HCT116 (cell line): ENCODE results near the gene AKAP13. TPM values are rescaled to one million over a fixed set of nuclear protein-coding genes. Genes with fewer than 3 reads are reported as not detected.

Source experiments
- ATAC-seq: fragments of 200-7000 bp; cut with Tn5 transposase; 2 replicates; pipeline ENCODE4 v1.9.1; 2020; ENCODE audit warnings: mild to moderate bottlenecking, moderate library complexity
- BruUV-seq: library from RNA; stranded (reverse); fragments of 400-500 nt; replicated peaks from 2 replicates; lab custom pipeline; 2021; lab: Mats Ljungman, UMichigan
- CTCF ChIA-PET: fragments of 300-600 bp; sonication (Branson Sonifier 250); formaldehyde crosslinking; loops from one replicate; lab custom pipeline; 2021; ENCODE audit warnings: antibody characterized with exemption; lab: Charles Lee
- POLR2A ChIA-PET: fragments of 300-600, 350-600 bp; sonication (Branson Sonifier 250); formaldehyde crosslinking; loops from one replicate; lab custom pipeline; 2021; ENCODE audit warnings: antibody characterized with exemption; lab: Charles Lee
- RAD21 ChIA-PET, 2 experiments: fragments of 300-600 bp; sonication (Branson Sonifier 250); formaldehyde crosslinking; loops; one replicate each; lab custom pipeline; 2023; ENCODE audit warnings: low total read pairs in 2 of 2; ENCODE audit not compliant: uncharacterized antibody in 2 of 2, unreplicated experiment in 2 of 2, low non-redundant PET in 1 of 2; lab: Charles Lee
- DNase-seq: peaks from one replicate; pipeline ENCODE4 v3.0.0-alpha.2; 2010; ENCODE audit warnings: low read depth, low spot score
- H2AFZ ChIP-seq: fragments of 200-600 bp; shearing (Covaris generic), sonication (generic); 2 replicates; pipeline ENCODE4 v1.6.1; 2017; ENCODE audit warnings: low read depth, mixed run types, mixed read lengths, antibody characterized with exemption, low read length; ENCODE audit not compliant: poor library complexity, severe bottlenecking
- H3K27ac ChIP-seq: 2 replicates; pipeline ENCODE4 v1.5.1; 2012; ENCODE audit warnings: low read depth, low read length
- H3K27me3 ChIP-seq: fragments of 200-600 bp; sonication (generic); 2 replicates; pipeline ENCODE4 v1.6.1; 2016; ENCODE audit warnings: mixed run types, low read length, mixed read lengths; ENCODE audit not compliant: insufficient read depth
- H3K36me3 ChIP-seq, 2 experiments: fragments of 200-500 bp in 1 of 2; fragments of 200-600 bp in 1 of 2; sonication (Bioruptor generic) in 1 of 2; sonication (generic) in 1 of 2; 2 replicates each; pipeline versions ENCODE4 v1.5.1 to v1.6.1; 2014 to 2016; ENCODE audit warnings: low read length in 2 of 2, inconsistent platforms in 1 of 2, mixed read lengths in 1 of 2, mixed run types in 1 of 2; ENCODE audit not compliant: insufficient read depth in 2 of 2, control insufficient read depth in 1 of 2
- H3K4me1 ChIP-seq, 2 experiments: fragments of 200-600 bp in 1 of 2; sonication (generic) in 1 of 2; 2 replicates each; pipeline versions ENCODE4 v1.5.1 to v1.6.1; 2012 to 2017; ENCODE audit warnings: low read length in 2 of 2, inconsistent platforms in 1 of 2, mild to moderate bottlenecking in 1 of 2, mixed read lengths in 1 of 2, mixed run types in 1 of 2, moderate library complexity in 1 of 2; ENCODE audit not compliant: insufficient read depth in 2 of 2, control insufficient read depth in 1 of 2
- H3K4me2 ChIP-seq: fragments of 200-600 bp; sonication (generic); 2 replicates; pipeline ENCODE4 v1.6.1; 2017; ENCODE audit warnings: mixed run types, low read length, mixed read lengths
- H3K4me3 ChIP-seq, 2 experiments: fragments of 200-600 bp in 1 of 2; sonication (generic) in 1 of 2; replicated peaks in 1 of 2; 2 replicates each; pipeline ENCODE4 v1.5.1; 2011 to 2016; ENCODE audit warnings: low read length in 2 of 2, control low read depth in 1 of 2, low read depth in 1 of 2, mild to moderate bottlenecking in 1 of 2, mixed read lengths in 1 of 2, mixed run types in 1 of 2
- H3K79me2 ChIP-seq: fragments of 200-600 bp; sonication (generic); 2 replicates; pipeline ENCODE4 v1.6.1; 2017; ENCODE audit warnings: mild to moderate bottlenecking, mixed run types, low read length, moderate library complexity, mixed read lengths; ENCODE audit not compliant: insufficient read depth
- H3K9ac ChIP-seq: fragments of 200-600 bp; sonication (generic); 2 replicates; pipeline ENCODE4 v1.6.1; 2016; ENCODE audit warnings: low read length, mixed read lengths
- H3K9me2 ChIP-seq: fragments of 200-600 bp; sonication (generic), shearing (Covaris generic); 2 replicates; pipeline ENCODE4 v1.6.1; 2017; ENCODE audit warnings: mixed run types, mild to moderate bottlenecking, moderate library complexity; ENCODE audit not compliant: insufficient read depth
- H3K9me3 ChIP-seq, 2 experiments: fragments of 200-500 bp in 1 of 2; fragments of 200-600 bp in 1 of 2; sonication (Bioruptor generic) in 1 of 2; sonication (generic) in 1 of 2; 2 replicates each; pipeline ENCODE4 v1.6.1; 2014 to 2017; ENCODE audit warnings: low read length in 2 of 2, mixed read lengths in 2 of 2, inconsistent platforms in 1 of 2, low read depth in 1 of 2, mild to moderate bottlenecking in 1 of 2, mixed run types in 1 of 2, moderate library complexity in 1 of 2; ENCODE audit not compliant: control insufficient read depth in 1 of 2, insufficient read depth in 1 of 2
- H4K20me1 ChIP-seq: fragments of 200-600 bp; sonication (generic), shearing (Covaris generic); 2 replicates; pipeline ENCODE4 v1.6.1; 2017; ENCODE audit warnings: mixed run types, mild to moderate bottlenecking, moderate library complexity; ENCODE audit not compliant: insufficient read depth
- ATF3 ChIP-seq: IDR thresholded peaks from 2 replicates; pipeline ENCODE4 v1.6.1; 2012
- CBX3 ChIP-seq: IDR thresholded peaks from 2 replicates; pipeline ENCODE4 v1.6.1; 2012; ENCODE audit warnings: low read depth
- CEBPB ChIP-seq: IDR thresholded peaks from 2 replicates; pipeline ENCODE4 v1.6.1; 2012; ENCODE audit warnings: low read depth
- CTCF ChIP-seq, 3 experiments: fragments of 200-600 bp in 1 of 3; sonication (generic) in 1 of 3; IDR thresholded peaks in 2 of 3; conservative IDR thresholded peaks in 1 of 3; 2 replicates each; pipeline ENCODE4 v1.5.1; 2012 to 2017; ENCODE audit warnings: low read depth in 2 of 3, low read length in 2 of 3, antibody characterized with exemption in 1 of 3, borderline replicate concordance in 1 of 3, control low read depth in 1 of 3, mild to moderate bottlenecking in 1 of 3, mixed read lengths in 1 of 3, mixed run types in 1 of 3, moderate library complexity in 1 of 3; ENCODE audit not compliant: insufficient read depth in 1 of 3
- EGR1 ChIP-seq: IDR thresholded peaks from 2 replicates; pipeline ENCODE4 v1.6.1; 2012; ENCODE audit warnings: low read depth
- FOSL1 ChIP-seq: IDR thresholded peaks from 2 replicates; pipeline ENCODE4 v1.6.1; 2012; ENCODE audit warnings: low read depth
- JUND ChIP-seq: IDR thresholded peaks from 2 replicates; pipeline ENCODE4 v1.6.1; 2012
- MAX ChIP-seq: IDR thresholded peaks from 2 replicates; pipeline ENCODE4 v1.6.1; 2012
- POLR2A ChIP-seq: IDR thresholded peaks from 2 replicates; pipeline ENCODE4 v1.7.0; 2011; ENCODE audit warnings: borderline replicate concordance; ENCODE audit not compliant: insufficient read depth, insufficient read length; ENCODE audit errors: extremely low read depth
- POLR2AphosphoS5 ChIP-seq: IDR thresholded peaks from 2 replicates; pipeline ENCODE4 v1.6.1; 2011; ENCODE audit warnings: mild to moderate bottlenecking, low read depth, low read length, moderate library complexity
- ZBTB33 ChIP-seq: IDR thresholded peaks from 2 replicates; pipeline ENCODE4 v1.6.1; 2011; ENCODE audit warnings: mild to moderate bottlenecking, low read length, moderate library complexity; ENCODE audit not compliant: insufficient replicate concordance; ENCODE audit errors: extremely low read depth
- ZFX ChIP-seq: fragments of 450-650 bp; IDR thresholded peaks from 2 replicates; pipeline ENCODE4 v1.6.1; 2017
- ZNF274 ChIP-seq: fragments of 200-500 bp; sonication (Bioruptor generic); IDR thresholded peaks from 2 replicates; pipeline ENCODE4 v1.6.1; 2014; ENCODE audit warnings: mild to moderate bottlenecking, low read depth, low read length, inconsistent platforms
- intact Hi-C: fragments of 100-400 bp; cut with micrococcal nuclease; formaldehyde crosslinking; loops from 2 replicates; pipeline ENCODE4 v1.10.0; 2022
- total RNA-seq: library from RNA; stranded (reverse); gene quantifications from one replicate; pipeline ENCODE4 v1.2.1, GENCODE V29; 2021; ENCODE audit not compliant: unreplicated experiment

Gene AKAP13
- total RNA-seq, 1 experiment from 2014 or later: 43.1 TPM

- POLR2A ChIA-PET: no interaction called here
- CTCF ChIA-PET: interaction anchor here (0.8 kb wide), 1 partner anchor 15 kb away, joined by 3 read pairs; no protein-coding TSS in a partner anchor
- Histone ChIP-seq H3K4me2 (no peak overlapping the region), H3K9me3 (no peaks in the 10 kb centered on the region), H3K27me3 (no peaks in the 10 kb centered on the region), H3K27ac (no peak overlapping the region), H3K4me1 (peaks cover 16 to 38% of the 10 kb centered on the region in 2 experiments), H2AFZ (no peak overlapping the region), H3K79me2 (peaks cover 46% of the 10 kb centered on the region), H3K36me3 (no peaks in the 10 kb centered on the region), H3K9me2 (no peaks in the 10 kb centered on the region), H3K9ac (no peak overlapping the region), H3K4me3 (no peak overlapping the region), H4K20me1 (no peaks in the 10 kb centered on the region)
- ATAC-seq (no peak), DNase-seq (no peak)
- intact Hi-C loops: no loop called here
- no peak for TF ChIP-seq ZBTB33
- TF ChIP-seq POLR2A: no peak
- no peak for TF ChIP-seq CEBPB
- TF ChIP-seq ZNF274: no peak
- RAD21 ChIA-PET: no interaction called here
- BruUV-seq: no TSS peak
Measured at GRCh38 chr15:85470563-85471271, 90.3 kb downstream of the AKAP13 start.

- Histone ChIP-seq H3K9ac (no peak overlapping the region), H3K4me1 (peaks cover 17 to 44% of the 10 kb centered on the region in 2 experiments), H3K4me2 (no peak overlapping the region), H3K9me2 (no peaks in the 10 kb centered on the region), H3K79me2 (peaks cover 54% of the 10 kb centered on the region), H3K36me3 (no peaks in the 10 kb centered on the region), H2AFZ (no peak overlapping the region), H3K9me3 (no peaks in the 10 kb centered on the region), H4K20me1 (no peaks in the 10 kb centered on the region), H3K4me3 (no peak overlapping the region), H3K27ac (no peak overlapping the region), H3K27me3 (no peaks in the 10 kb centered on the region)
- DNase-seq (no peak), ATAC-seq (no peak)
- intact Hi-C loops: no loop called here
- TF ChIP-seq FOSL1: no peak
- no peak for TF ChIP-seq ZBTB33
- TF ChIP-seq EGR1: no peak
- no peak for TF ChIP-seq ZFX
- no peak for TF ChIP-seq JUND
- TF ChIP-seq ATF3: no peak
- no peak for TF ChIP-seq CEBPB
- no peak for TF ChIP-seq CTCF (IDR thresholded peaks at IDR 0.05 in 2 of 3, conservative IDR thresholded peaks at IDR 0.05 in 1 of 3; ENCODE audit: borderline replicate concordance in 1 of 3, insufficient read depth in 1 of 3, low read depth in 2 of 3, low read length in 2 of 3)
- TF ChIP-seq POLR2AphosphoS5: no peak
- TF ChIP-seq MAX: no peak
- no peak for TF ChIP-seq CBX3
- RAD21 ChIA-PET: no interaction called here
- no TSS peak for BruUV-seq
- POLR2A ChIA-PET: no interaction called here
- CTCF ChIA-PET: interaction anchor here (2.2 kb wide), 1 partner anchor 13 kb away, joined by 5 read pairs; no protein-coding TSS in a partner anchor
Measured at GRCh38 chr15:85472349-85472748, 91.9 kb downstream of the AKAP13 start.
